Mesenteric fat pad (tissue), 1 donor: Measurements from ENCODE around the gene ITSN1. TPM values are rescaled to one million over a fixed set of nuclear protein-coding genes. Genes with fewer than 3 reads are reported as not detected.

Experiments used
- DNase-seq: peaks from one replicate; pipeline ENCODE4 v3.0.0-alpha.2; 2020; ENCODE audit warnings: low spot score
- total RNA-seq: library from RNA; stranded (reverse); fragmentation: NEBNext Ultra II Directional; extraction: Animal tissue kit (Norgen Biotek cat#: 25700); gene quantifications from one replicate; pipeline ENCODE4 v1.2.1, GENCODE V29; 2021
- donor health status: DM: yes; HTN: yes; CAD: no.

The ITSN1 gene
- total RNA-seq, 1 donor from 2014 or later: 268 TPM

- no peak for DNase-seq
Observed at GRCh38 chr21:33883118-33883517, 240.8 kb downstream of the ITSN1 start.

- no peak for DNase-seq
Observed at GRCh38 chr21:33884376-33885171, 242.3 kb downstream of the ITSN1 start.

GRCh38 chr21:33885172-33885514, 242.8 kb downstream of the ITSN1 start:
- no peak for DNase-seq

GRCh38 chr21:33886321-33886720, 244.0 kb downstream of the ITSN1 start:
- no peak for DNase-seq

- DNase-seq: no peak
Observed at GRCh38 chr21:33890187-33890586, 247.9 kb downstream of the ITSN1 start.

- no peak for DNase-seq
Observed at GRCh38 chr21:33892853-33893252, 250.6 kb downstream of the ITSN1 start.

GRCh38 chr21:33893917-33894316, 251.6 kb downstream of the ITSN1 start:
- no peak for DNase-seq

- DNase-seq: no peak
Observed at GRCh38 chr21:33894736-33895288, 252.5 kb downstream of the ITSN1 start.

- peak; percentile 49 for DNase-seq
Observed at GRCh38 chr21:33895356-33895755, 253.1 kb downstream of the ITSN1 start.

GRCh38 chr21:33896691-33897090, 254.4 kb downstream of the ITSN1 start:
- DNase-seq: no peak

GRCh38 chr21:33897098-33897497, 254.8 kb downstream of the ITSN1 start:
- DNase-seq: no peak

- DNase-seq: no peak
Observed at GRCh38 chr21:33897739-33898138, 255.4 kb downstream of the ITSN1 start.

- no peak for DNase-seq
Observed at GRCh38 chr21:33898586-33898985, 256.3 kb downstream of the ITSN1 start.

GRCh38 chr21:33899199-33899598, 256.9 kb downstream of the ITSN1 start:
- DNase-seq: no peak

- DNase-seq: no peak
Observed at GRCh38 chr21:33901412-33902288, 259.3 kb downstream of the ITSN1 start.

- DNase-seq: no peak
Observed at GRCh38 chr21:33902349-33902748, 260.0 kb downstream of the ITSN1 start.

- DNase-seq: no peak
Observed at GRCh38 chr21:33904041-33904440, 261.7 kb downstream of the ITSN1 start.

GRCh38 chr21:33908760-33909159, 266.5 kb downstream of the ITSN1 start:
- DNase-seq: no peak

GRCh38 chr21:33909756-33910155, 267.5 kb downstream of the ITSN1 start:
- DNase-seq: no peak

- DNase-seq: no peak
Observed at GRCh38 chr21:33914188-33914587, 271.9 kb downstream of the ITSN1 start.

GRCh38 chr21:33915368-33916199, 273.3 kb downstream of the ITSN1 start, which contains the start of gene ATP5PO:
Gene ATP5PO, minus strand, starts transcription at chr21:33915804. Its CDS starts 41 bp downstream, at chr21:33915763.
- DNase-seq: peak; percentile 99
